Measurements from ENCODE around the gene CNEP1R1.

CNEP1R1 gene

GRCh38 chr16:50065624-50066481 lies 40.8 kb downstream of the CNEP1R1 start, which contains the start of gene HEATR3:
TSS of gene HEATR3 (plus strand) at chr16:50065970. CDS start at chr16:50066132, 162 bp downstream.
- peak; percentile 98 for DNase-seq

GRCh38 chr16:50066482-50067289 lies 41.7 kb downstream of the CNEP1R1 start:
- DNase-seq: no peak

- DNase-seq: peak; percentile 29
These were observed 42.3 kb downstream of the CNEP1R1 start for GRCh38 chr16:50067290-50067853.

GRCh38 chr16:50068550-50068949 lies 43.5 kb downstream of the CNEP1R1 start:
- no peak for DNase-seq

GRCh38 chr16:50069060-50069459 lies 44.0 kb downstream of the CNEP1R1 start:
- DNase-seq: no peak

- no peak for DNase-seq
These were observed 46.1 kb downstream of the CNEP1R1 start for GRCh38 chr16:50071075-50071671.

- no peak for DNase-seq
These were observed 47.7 kb downstream of the CNEP1R1 start for GRCh38 chr16:50072730-50073129.

- DNase-seq: no peak
These were observed 54.5 kb downstream of the CNEP1R1 start for GRCh38 chr16:50079397-50080140.

- no peak for DNase-seq
These were observed 56.5 kb downstream of the CNEP1R1 start for GRCh38 chr16:50081428-50082018.

- no peak for DNase-seq
These were observed 59.0 kb downstream of the CNEP1R1 start for GRCh38 chr16:50083996-50084395.

GRCh38 chr16:50086176-50086575 lies 61.2 kb downstream of the CNEP1R1 start:
- no peak for DNase-seq
